Caki2 (cell line): ENCODE results near the gene PRDM16. TPM values are rescaled to one million over a fixed set of nuclear protein-coding genes. Genes with fewer than 3 reads are reported as not detected.

ENCODE experiments used
- DNase-seq: peaks from one replicate; pipeline ENCODE4 v3.0.0-alpha.2; 2015; ENCODE audit warnings: low read depth
- in situ Hi-C: cut with HindIII; loops from 2 replicates; pipeline ENCODE4 v1.10.0; 2016; ENCODE audit warnings: low sequenced_read_pairs, low pct_unique_long_range_greater_than_20kb, mixed read lengths
- total RNA-seq: library from RNA; depleted of rRNA; stranded (reverse); fragments of >200 nt; shearing (Covaris generic); gene quantifications from 2 replicates; pipeline ENCODE4 v1.2.3, GENCODE V29; 2014; ENCODE audit warnings: low replicate concordance

Gene PRDM16
- total RNA-seq, 1 experiment from 2014 or later = not detected

GRCh38 chr1:3030663-3031381 lies 38.2 kb upstream of the PRDM16 start:
- DNase-seq = no peak
- in situ Hi-C loops = no loop called here

- in situ Hi-C loops = no loop called here
- DNase-seq = no peak
Measured at GRCh38 chr1:3031401-3032221, 37.4 kb upstream of the PRDM16 start.

GRCh38 chr1:3032371-3033039 lies 36.5 kb upstream of the PRDM16 start:
- in situ Hi-C loops = no loop called here

GRCh38 chr1:3033040-3033789 lies 35.8 kb upstream of the PRDM16 start:
- in situ Hi-C loops = no loop called here
- DNase-seq = no peak

More at GRCh38 chr1:3032371-3033039, 36.5 kb upstream of the PRDM16 start:
- DNase-seq = no peak

DNA sequence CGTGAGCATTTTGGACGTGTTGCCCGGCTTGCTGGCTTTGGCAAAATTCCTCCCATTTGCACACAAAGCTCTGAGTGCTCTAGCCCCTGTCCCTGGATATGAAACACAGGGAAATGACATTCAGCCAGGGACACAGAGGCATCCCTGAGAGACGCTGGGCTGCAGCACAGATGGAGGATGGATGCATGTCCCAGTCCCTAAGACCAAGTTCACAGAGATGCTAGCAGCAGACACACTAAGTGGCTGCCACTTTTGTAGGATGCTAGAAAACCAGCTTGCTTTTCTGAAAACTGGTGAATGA lies 35.3 kb upstream of the PRDM16 start:
- DNase-seq = no peak
- in situ Hi-C loops = no loop called here

- in situ Hi-C loops = no loop called here
- no peak for DNase-seq
Measured at GRCh38 chr1:3034162-3034561, 34.8 kb upstream of the PRDM16 start.

- no peak for DNase-seq
- in situ Hi-C loops = no loop called here
Measured at GRCh38 chr1:3034728-3035562, 34.1 kb upstream of the PRDM16 start.

- in situ Hi-C loops = no loop called here
Measured at GRCh38 chr1:3035563-3036446, 33.2 kb upstream of the PRDM16 start.

DNA sequence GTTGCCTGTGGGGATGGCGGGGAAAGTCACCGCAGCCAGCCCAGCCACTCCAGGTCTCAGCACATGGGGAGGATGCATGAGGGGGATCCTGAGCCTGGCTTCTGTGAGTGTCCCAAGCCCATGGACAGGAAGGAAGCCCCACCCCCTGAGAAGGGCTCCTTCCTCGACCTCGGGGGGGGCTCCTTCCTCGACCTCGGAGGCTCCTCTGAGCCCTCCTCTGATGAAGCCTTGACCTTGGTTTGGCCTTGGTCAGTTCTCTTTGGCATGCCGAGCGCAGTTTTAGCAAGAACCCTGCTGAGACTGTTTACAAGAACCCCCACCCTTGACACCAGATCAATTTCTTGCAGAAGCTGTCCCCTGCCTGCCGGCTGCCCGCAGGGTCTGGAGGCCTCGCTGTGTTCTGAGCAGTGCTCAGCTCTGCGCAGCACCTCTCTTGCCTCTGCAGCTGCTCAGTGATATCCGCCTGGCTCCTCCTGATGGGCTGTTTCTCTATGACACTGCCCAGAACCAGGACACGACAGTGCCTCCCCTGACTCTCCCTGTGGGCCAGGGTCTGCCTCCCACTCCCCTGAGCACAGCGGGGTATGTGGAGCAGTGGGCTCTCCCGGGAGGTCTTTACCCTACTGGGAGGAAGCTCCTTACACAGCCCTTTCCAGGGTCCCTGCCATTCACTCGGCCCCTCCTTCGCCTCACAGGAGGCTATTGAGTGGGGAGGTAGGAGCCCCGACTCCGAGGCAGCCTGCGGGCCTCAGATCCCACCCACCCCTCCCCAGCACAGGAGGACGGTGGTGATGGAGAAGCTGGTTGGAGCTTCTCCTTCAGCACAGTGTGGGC lies 32.3 kb upstream of the PRDM16 start:
- DNase-seq = no peak
- in situ Hi-C loops = no loop called here

More at GRCh38 chr1:3035563-3036446, 33.2 kb upstream of the PRDM16 start:
- no peak for DNase-seq

DNA sequence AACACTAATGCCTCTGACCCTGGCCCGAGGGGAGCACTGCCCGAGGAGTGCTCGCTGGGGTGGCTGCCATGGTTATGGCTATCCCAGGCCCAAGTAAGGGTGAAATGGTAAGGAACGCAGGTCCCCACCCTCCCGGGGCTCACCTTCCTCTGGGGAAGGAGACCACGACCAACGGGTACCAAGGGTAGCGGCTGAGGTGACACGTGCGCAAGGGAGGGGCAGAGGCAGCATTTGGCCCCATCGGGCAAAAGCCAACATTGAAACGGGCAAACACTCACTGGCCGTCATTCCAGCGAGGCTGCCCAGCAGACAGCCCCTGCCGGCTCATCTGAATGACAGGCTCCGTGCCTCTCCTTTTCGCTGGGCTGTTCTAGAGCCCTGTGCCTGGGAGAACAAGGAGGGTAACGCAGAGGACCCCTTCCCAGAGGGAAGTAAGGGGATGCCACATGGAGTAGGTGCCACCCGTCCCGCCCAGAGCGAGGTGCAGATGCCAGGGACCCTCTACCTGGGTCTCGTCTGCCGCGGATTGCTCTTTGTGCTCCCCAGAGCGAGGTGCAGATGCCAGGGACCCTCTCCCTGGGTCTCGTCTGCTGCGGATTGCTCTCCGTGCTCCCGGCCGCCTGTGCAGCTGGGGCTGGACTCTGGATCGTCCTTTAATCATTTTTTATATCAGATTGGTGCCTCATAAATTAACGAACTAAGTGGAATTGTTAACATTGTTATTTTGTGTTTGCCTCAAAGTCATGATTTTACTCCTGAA lies 31.5 kb upstream of the PRDM16 start:
- in situ Hi-C loops = no loop called here
- no peak for DNase-seq

DNA sequence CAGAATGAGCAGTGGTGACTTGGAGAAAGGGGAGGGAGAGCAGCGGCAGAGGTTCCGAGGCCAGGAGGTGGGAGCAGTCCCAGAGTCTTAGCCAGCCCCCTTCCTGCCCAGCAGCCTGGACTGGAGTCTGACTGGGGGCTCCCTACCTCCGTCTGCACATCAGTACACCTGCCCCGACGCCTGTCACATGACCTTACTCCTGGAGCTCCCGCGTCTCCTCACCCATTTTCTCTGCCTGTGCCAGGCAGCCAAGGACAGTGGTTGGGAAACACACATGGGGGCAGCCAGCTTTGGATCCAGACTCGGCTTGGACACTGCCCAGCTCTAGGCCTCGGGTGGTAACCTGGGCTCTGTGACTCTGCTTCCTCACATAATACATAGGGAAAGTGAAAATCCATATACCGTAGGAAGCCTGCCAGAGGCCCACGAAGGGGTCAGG lies 30.9 kb upstream of the PRDM16 start:
- in situ Hi-C loops = no loop called here
- DNase-seq = no peak

GRCh38 chr1:3038571-3039181 lies 30.3 kb upstream of the PRDM16 start:
- in situ Hi-C loops = no loop called here
- no peak for DNase-seq

GRCh38 chr1:3040004-3040403 lies 29.0 kb upstream of the PRDM16 start:
- no peak for DNase-seq
- in situ Hi-C loops = no loop called here

GRCh38 chr1:3042481-3042880 lies 26.5 kb upstream of the PRDM16 start:
- in situ Hi-C loops = no loop called here
- DNase-seq = no peak

DNA sequence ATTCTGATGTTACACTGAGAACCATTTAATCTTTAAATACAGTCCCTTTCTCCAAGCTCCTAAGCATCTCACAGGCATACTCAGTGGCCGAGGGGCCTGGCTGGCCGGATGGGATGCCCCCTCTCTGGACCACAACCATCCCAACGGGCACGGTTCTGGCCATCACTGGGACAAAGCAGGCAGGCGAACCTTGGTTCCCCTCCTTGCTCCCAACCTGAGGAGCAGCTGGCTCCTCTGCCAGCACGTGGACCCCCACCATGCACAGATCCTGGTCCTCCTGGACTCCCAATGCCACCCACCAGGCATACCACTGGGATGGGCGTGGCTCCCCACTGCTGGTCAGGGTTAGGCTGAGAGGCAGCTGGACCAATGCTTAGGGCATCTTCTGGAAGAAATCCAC lies 19.8 kb upstream of the PRDM16 start:
- DNase-seq = no peak
- in situ Hi-C loops = no loop called here
